ENCODE data around the gene MYO1E. TPM values are rescaled to one million over a fixed set of nuclear protein-coding genes. Genes with fewer than 3 reads are reported as not detected.

The MYO1E gene
- polyA plus RNA-seq: 10 to 100 TPM; 39.6 to 43.3 TPM

- peak within 1 kb of the TSS; percentile 72 to 73 for H3K4me3 ChIP-seq (ENCODE audit: low read depth in 1 of 2, low read length in 2 of 2)
- H3K9me3 ChIP-seq (ENCODE audit: control insufficient read depth in 2 of 2, insufficient read depth in 1 of 2, low read depth in 1 of 2, low read length in 1 of 2): no peaks in the 10 kb centered on the region
- no peaks in the 10 kb centered on the region for H3K36me3 ChIP-seq (ENCODE audit: control insufficient read depth in 2 of 2, insufficient read depth in 2 of 2, low read length in 1 of 2)
- H3K27ac ChIP-seq (ENCODE audit: low read depth in 2 of 2, low read length in 1 of 2): peak within 1 kb of the TSS; percentile 94 to 98
- WGBS, 2 donors: 0 to 1% methylated on average over 74 of the region's 74 CpGs
- peaks cover 0 to 5% of the 10 kb centered on the region in 2 donors for H3K4me1 ChIP-seq (ENCODE audit: control insufficient read depth in 2 of 2, insufficient read depth in 2 of 2, low read length in 1 of 2)
- no peaks in the 10 kb centered on the region for H3K27me3 ChIP-seq (ENCODE audit: control insufficient read depth in 1 of 2, insufficient read depth in 2 of 2, low read length in 2 of 2)
Observed at GRCh38 chr15:59372352-59373211, at the start of gene MYO1E. Gene MYO1E (minus strand): TSS chr15:59372871. CDS start chr15:59372500, 371 bp downstream.

GRCh38 chr15:59420986-59421618 lies 48.4 kb upstream of the MYO1E start:
- Histone ChIP-seq H3K27ac (ENCODE audit: low read depth in 2 of 2, low read length in 1 of 2) (no peak overlapping the region), H3K36me3 (ENCODE audit: control insufficient read depth in 2 of 2, insufficient read depth in 2 of 2, low read length in 1 of 2) (no peaks in the 10 kb centered on the region), H3K4me3 (ENCODE audit: low read depth in 1 of 2, low read length in 2 of 2) (no peak overlapping the region), H3K4me1 (ENCODE audit: control insufficient read depth in 2 of 2, insufficient read depth in 2 of 2, low read length in 1 of 2) (no peaks in the 10 kb centered on the region), H3K9me3 (ENCODE audit: control insufficient read depth in 2 of 2, insufficient read depth in 1 of 2, low read depth in 1 of 2, low read length in 1 of 2) (no peaks in the 10 kb centered on the region), H3K27me3 (ENCODE audit: control insufficient read depth in 1 of 2, insufficient read depth in 2 of 2, low read length in 2 of 2) (no peaks in the 10 kb centered on the region)
- 31 to 37% methylated on average over 12 to 13 of the region's 16 CpGs for WGBS, 2 donors

- WGBS, 2 donors: 69 to 81% methylated on average over 3 of the region's 3 CpGs
- H3K4me1 ChIP-seq (ENCODE audit: control insufficient read depth in 2 of 2, insufficient read depth in 2 of 2, low read length in 1 of 2): no peaks in the 10 kb centered on the region
- no peaks in the 10 kb centered on the region for H3K9me3 ChIP-seq (ENCODE audit: control insufficient read depth in 2 of 2, insufficient read depth in 1 of 2, low read depth in 1 of 2, low read length in 1 of 2)
- no peak overlapping the region for H3K27ac ChIP-seq (ENCODE audit: low read depth in 2 of 2, low read length in 1 of 2)
- no peak overlapping the region for H3K4me3 ChIP-seq (ENCODE audit: low read depth in 1 of 2, low read length in 2 of 2)
- no peaks in the 10 kb centered on the region for H3K27me3 ChIP-seq (ENCODE audit: control insufficient read depth in 1 of 2, insufficient read depth in 2 of 2, low read length in 2 of 2)
- H3K36me3 ChIP-seq (ENCODE audit: control insufficient read depth in 2 of 2, insufficient read depth in 2 of 2, low read length in 1 of 2): no peaks in the 10 kb centered on the region
Observed at GRCh38 chr15:59420108-59420507, 47.4 kb upstream of the MYO1E start.

GRCh38 chr15:59419170-59419569 lies 46.5 kb upstream of the MYO1E start:
- H3K4me3 ChIP-seq (ENCODE audit: low read depth in 1 of 2, low read length in 2 of 2): no peak overlapping the region
- no peaks in the 10 kb centered on the region for H3K36me3 ChIP-seq (ENCODE audit: control insufficient read depth in 2 of 2, insufficient read depth in 2 of 2, low read length in 1 of 2)
- H3K27me3 ChIP-seq (ENCODE audit: control insufficient read depth in 1 of 2, insufficient read depth in 2 of 2, low read length in 2 of 2): no peaks in the 10 kb centered on the region
- H3K4me1 ChIP-seq (ENCODE audit: control insufficient read depth in 2 of 2, insufficient read depth in 2 of 2, low read length in 1 of 2): no peaks in the 10 kb centered on the region
- 68 to 74% methylated on average over 1 of the region's 1 CpG for WGBS, 2 donors
- H3K27ac ChIP-seq (ENCODE audit: low read depth in 2 of 2, low read length in 1 of 2): no peak overlapping the region
- no peaks in the 10 kb centered on the region for H3K9me3 ChIP-seq (ENCODE audit: control insufficient read depth in 2 of 2, insufficient read depth in 1 of 2, low read depth in 1 of 2, low read length in 1 of 2)

- Histone ChIP-seq H3K4me3 (ENCODE audit: low read depth in 1 of 2, low read length in 2 of 2) (no peak overlapping the region), H3K36me3 (ENCODE audit: control insufficient read depth in 2 of 2, insufficient read depth in 2 of 2, low read length in 1 of 2) (no peaks in the 10 kb centered on the region), H3K27me3 (ENCODE audit: control insufficient read depth in 1 of 2, insufficient read depth in 2 of 2, low read length in 2 of 2) (no peaks in the 10 kb centered on the region), H3K27ac (ENCODE audit: low read depth in 2 of 2, low read length in 1 of 2) (no peak overlapping the region), H3K9me3 (ENCODE audit: control insufficient read depth in 2 of 2, insufficient read depth in 1 of 2, low read depth in 1 of 2, low read length in 1 of 2) (no peaks in the 10 kb centered on the region), H3K4me1 (ENCODE audit: control insufficient read depth in 2 of 2, insufficient read depth in 2 of 2, low read length in 1 of 2) (no peaks in the 10 kb centered on the region)
- WGBS, 2 donors: 70 to 72% methylated on average over 4 of the region's 4 CpGs
Observed at GRCh38 chr15:59416816-59417215, 44.1 kb upstream of the MYO1E start.

- H3K9me3 ChIP-seq (ENCODE audit: control insufficient read depth in 2 of 2, insufficient read depth in 1 of 2, low read depth in 1 of 2, low read length in 1 of 2): no peaks in the 10 kb centered on the region
- WGBS, 2 donors: 64 to 72% methylated on average over 2 of the region's 2 CpGs
- H3K27me3 ChIP-seq (ENCODE audit: control insufficient read depth in 1 of 2, insufficient read depth in 2 of 2, low read length in 2 of 2): no peaks in the 10 kb centered on the region
- no peaks in the 10 kb centered on the region for H3K36me3 ChIP-seq (ENCODE audit: control insufficient read depth in 2 of 2, insufficient read depth in 2 of 2, low read length in 1 of 2)
- H3K4me3 ChIP-seq (ENCODE audit: low read depth in 1 of 2, low read length in 2 of 2): no peak overlapping the region
- no peak overlapping the region for H3K27ac ChIP-seq (ENCODE audit: low read depth in 2 of 2, low read length in 1 of 2)
- H3K4me1 ChIP-seq (ENCODE audit: control insufficient read depth in 2 of 2, insufficient read depth in 2 of 2, low read length in 1 of 2): no peaks in the 10 kb centered on the region
Observed at GRCh38 chr15:59413577-59413976, 40.9 kb upstream of the MYO1E start.

- 14 to 20% methylated on average over 2 of the region's 2 CpGs for WGBS, 2 donors
- Histone ChIP-seq H3K27me3 (ENCODE audit: control insufficient read depth in 1 of 2, insufficient read depth in 2 of 2, low read length in 2 of 2) (no peaks in the 10 kb centered on the region), H3K4me1 (ENCODE audit: control insufficient read depth in 2 of 2, insufficient read depth in 2 of 2, low read length in 1 of 2) (no peaks in the 10 kb centered on the region), H3K4me3 (ENCODE audit: low read depth in 1 of 2, low read length in 2 of 2) (no peak overlapping the region), H3K27ac (ENCODE audit: low read depth in 2 of 2, low read length in 1 of 2) (no peak overlapping the region), H3K36me3 (ENCODE audit: control insufficient read depth in 2 of 2, insufficient read depth in 2 of 2, low read length in 1 of 2) (no peaks in the 10 kb centered on the region), H3K9me3 (ENCODE audit: control insufficient read depth in 2 of 2, insufficient read depth in 1 of 2, low read depth in 1 of 2, low read length in 1 of 2) (no peaks in the 10 kb centered on the region)
Observed at GRCh38 chr15:59410391-59410896, 37.8 kb upstream of the MYO1E start.

- H3K27me3 ChIP-seq (ENCODE audit: control insufficient read depth in 1 of 2, insufficient read depth in 2 of 2, low read length in 2 of 2): no peaks in the 10 kb centered on the region
- H3K9me3 ChIP-seq (ENCODE audit: control insufficient read depth in 2 of 2, insufficient read depth in 1 of 2, low read depth in 1 of 2, low read length in 1 of 2): no peaks in the 10 kb centered on the region
- no peaks in the 10 kb centered on the region for H3K4me1 ChIP-seq (ENCODE audit: control insufficient read depth in 2 of 2, insufficient read depth in 2 of 2, low read length in 1 of 2)
- 74 to 82% methylated on average over 5 of the region's 5 CpGs for whole genome bisulfite sequencing, 2 donors
- H3K27ac ChIP-seq (ENCODE audit: low read depth in 2 of 2, low read length in 1 of 2): no peak overlapping the region
- no peaks in the 10 kb centered on the region for H3K36me3 ChIP-seq (ENCODE audit: control insufficient read depth in 2 of 2, insufficient read depth in 2 of 2, low read length in 1 of 2)
- H3K4me3 ChIP-seq (ENCODE audit: low read depth in 1 of 2, low read length in 2 of 2): no peak overlapping the region
Observed at GRCh38 chr15:59407946-59408345, 35.3 kb upstream of the MYO1E start.

GRCh38 chr15:59406446-59406845 lies 33.8 kb upstream of the MYO1E start:
- Histone ChIP-seq H3K36me3 (ENCODE audit: control insufficient read depth in 2 of 2, insufficient read depth in 2 of 2, low read length in 1 of 2) (no peaks in the 10 kb centered on the region), H3K4me1 (ENCODE audit: control insufficient read depth in 2 of 2, insufficient read depth in 2 of 2, low read length in 1 of 2) (no peaks in the 10 kb centered on the region), H3K27ac (ENCODE audit: low read depth in 2 of 2, low read length in 1 of 2) (no peak overlapping the region), H3K4me3 (ENCODE audit: low read depth in 1 of 2, low read length in 2 of 2) (no peak overlapping the region), H3K9me3 (ENCODE audit: control insufficient read depth in 2 of 2, insufficient read depth in 1 of 2, low read depth in 1 of 2, low read length in 1 of 2) (no peaks in the 10 kb centered on the region), H3K27me3 (ENCODE audit: control insufficient read depth in 1 of 2, insufficient read depth in 2 of 2, low read length in 2 of 2) (no peaks in the 10 kb centered on the region)
- WGBS, 2 donors: 57 to 64% methylated on average over 3 of the region's 3 CpGs
